Colon (tissue), 2 donors: ENCODE results near the gene MCF2L.

Experiments
- FAIRE-seq: peaks from 2 replicates; lab custom pipeline; 2012; peaks lifted over from hg19 to GRCh38; lab: Jason Lieb, UNC
- donor health status: control.
- donor health status: control.

The MCF2L gene

GRCh38 chr13:113114511-113115362, 145.7 kb downstream of the MCF2L start:
- no peak for FAIRE-seq

GRCh38 chr13:113115363-113116205, 146.6 kb downstream of the MCF2L start:
- FAIRE-seq, result no peak

- FAIRE-seq, result no peak
Measured at GRCh38 chr13:113116206-113116800, 147.3 kb downstream of the MCF2L start.

DNA sequence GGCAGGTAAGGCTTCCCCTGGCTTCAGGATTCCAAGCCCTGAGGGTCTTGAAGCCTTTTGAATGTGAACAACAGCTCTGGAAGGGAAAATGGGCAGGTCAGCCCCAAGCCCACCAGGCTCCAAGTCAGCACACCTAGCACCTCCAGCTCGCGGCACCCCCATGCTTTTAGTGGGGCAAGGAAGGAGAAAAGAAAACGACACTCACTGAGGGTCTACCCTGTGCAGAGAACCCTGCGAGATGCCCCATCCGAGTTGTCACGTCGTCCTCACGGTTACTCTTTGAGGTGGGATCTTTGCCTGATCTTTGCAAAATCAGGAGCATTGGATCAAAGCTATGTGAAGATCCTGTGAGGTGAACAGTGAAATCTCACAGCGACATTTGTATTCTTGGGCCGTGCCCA, 147.9 kb downstream of the MCF2L start:
- FAIRE-seq, result no peak

- FAIRE-seq, result no peak
Measured at GRCh38 chr13:113117335-113117872, 148.4 kb downstream of the MCF2L start.

- FAIRE-seq, result no peak
Measured at GRCh38 chr13:113117911-113118260, 148.9 kb downstream of the MCF2L start.

- no peak for FAIRE-seq
Measured at GRCh38 chr13:113118261-113119021, 149.4 kb downstream of the MCF2L start.

DNA sequence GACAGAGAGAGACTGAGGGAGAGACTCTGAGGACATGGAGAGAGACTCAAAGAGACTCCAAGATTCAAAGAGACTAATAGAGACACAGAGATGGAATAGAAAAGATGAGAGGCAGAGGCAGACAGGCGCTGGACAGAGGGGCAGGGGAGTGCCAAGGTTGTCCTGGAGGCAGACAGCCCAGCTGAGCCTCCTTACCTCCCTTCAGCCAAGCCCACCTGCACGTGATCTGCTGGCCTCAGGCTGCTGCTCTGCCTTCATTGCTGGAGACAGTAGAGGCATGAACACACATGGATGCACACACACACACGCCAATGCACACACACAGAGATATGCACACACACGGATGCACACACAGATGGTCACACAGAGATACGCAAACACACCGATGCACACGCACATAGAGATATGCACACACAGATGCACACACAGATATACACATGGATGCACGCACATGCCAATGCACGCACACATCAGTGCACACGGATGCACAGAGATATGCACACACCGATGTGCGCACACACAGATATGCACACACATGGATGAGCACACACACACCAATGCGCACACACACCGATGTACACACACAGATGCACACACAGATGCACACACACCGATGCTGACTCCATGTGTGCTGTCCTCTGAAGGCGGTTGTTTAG, 150.3 kb downstream of the MCF2L start:
- no peak for FAIRE-seq

GRCh38 chr13:113119822-113120189, 150.8 kb downstream of the MCF2L start:
- no peak for FAIRE-seq

DNA sequence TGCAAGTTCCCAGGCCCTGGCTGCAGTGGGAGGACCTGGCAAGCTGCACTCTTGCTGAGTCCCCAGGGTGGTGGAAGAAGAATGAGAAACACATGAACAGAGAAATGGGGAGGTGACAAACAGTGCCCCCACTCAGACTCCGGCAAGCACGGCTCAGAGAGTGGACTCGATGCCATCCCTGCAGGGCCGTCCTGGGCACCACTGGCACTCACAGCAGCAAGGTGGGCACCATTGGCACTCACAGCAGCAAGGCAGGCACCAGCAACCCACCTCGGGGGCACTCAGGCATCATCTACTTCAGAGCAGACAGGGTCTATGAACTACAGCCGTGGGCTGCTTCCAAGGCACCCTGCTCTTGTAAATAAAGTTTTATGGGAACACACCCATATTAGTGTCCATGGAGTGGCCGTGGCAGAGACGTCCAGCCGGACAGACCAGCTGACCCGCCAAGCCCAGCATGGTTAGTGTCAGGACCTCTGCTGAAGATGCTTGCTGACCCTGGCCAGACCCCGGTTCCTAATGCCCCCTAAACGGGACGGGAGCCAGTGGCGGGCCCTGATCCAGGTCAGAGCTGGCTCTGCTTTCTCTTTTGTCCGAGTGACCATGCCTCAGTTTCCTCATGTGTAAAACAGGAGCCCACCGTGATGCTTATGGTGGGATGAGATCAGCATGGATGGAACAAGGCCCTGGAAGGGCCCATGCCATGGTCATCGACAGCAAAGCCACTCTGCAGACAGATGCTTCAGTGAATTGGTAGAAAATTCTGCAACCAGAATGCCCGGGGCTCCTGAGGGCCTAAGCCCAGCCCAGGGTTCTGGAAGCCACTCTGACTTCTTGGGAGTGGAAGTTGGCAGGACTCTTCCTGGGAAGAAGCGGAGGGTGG, 151.5 kb downstream of the MCF2L start:
- no peak for FAIRE-seq

DNA sequence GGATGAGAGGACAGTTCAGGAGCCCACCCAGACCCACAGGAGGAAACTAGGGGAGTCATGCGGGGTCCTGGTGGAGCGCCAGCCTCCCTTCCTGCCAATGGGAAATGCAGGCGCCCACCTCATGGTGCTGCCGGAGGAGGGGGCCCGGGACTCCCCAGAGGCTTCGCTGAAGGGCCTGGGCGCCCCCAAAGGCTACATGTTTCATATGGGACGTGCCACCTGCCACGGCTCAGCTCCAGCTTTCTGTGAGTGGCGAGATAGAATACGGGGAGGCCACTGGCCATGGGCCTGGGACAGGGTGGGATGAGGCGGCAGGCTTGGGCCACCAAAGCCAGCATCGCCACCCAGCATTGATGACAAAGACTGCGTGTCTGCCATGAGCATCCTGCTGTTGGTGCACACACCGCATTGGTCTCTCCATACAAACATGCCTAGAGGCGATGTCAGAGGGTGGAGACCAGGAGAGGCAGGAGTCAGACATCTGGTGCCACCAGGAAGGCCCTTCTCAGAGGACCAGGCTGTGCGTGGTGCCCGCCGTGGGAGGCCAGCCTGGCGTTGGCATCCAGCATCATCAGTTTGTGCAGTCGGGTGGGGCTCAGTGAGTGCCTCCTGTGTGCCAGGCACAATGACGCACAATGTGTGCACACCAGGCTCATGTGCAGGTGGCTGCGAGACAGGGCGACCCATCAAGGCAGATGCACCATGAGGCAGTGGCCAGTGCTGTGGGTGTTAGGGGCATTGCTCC, 152.3 kb downstream of the MCF2L start:
- no peak for FAIRE-seq

DNA sequence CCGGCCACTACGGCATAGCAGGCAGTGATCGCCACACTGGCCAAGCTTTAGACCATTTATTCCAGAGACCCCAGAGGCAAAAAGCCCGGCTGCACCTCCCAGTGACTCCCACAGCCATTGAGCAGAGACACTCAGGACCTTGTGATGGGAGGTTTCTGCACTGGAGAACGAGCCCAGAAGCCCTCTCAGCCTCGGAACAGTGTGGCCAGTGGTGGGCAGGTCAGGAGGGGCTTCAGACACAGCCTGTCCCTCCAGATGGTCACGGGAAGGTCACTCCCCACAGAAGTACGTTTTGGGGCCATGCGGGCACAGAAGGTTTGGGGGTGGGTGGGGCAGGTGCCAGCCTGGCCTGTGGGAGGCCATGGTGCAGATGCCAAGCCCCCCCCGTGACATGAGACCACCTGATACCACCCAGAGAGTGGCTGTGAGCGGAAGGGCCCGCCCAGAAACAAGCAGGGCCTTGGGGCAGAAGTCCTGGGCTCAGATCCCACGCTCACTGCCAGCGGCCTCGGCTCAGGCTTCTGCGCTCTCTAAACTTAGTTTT, 153.0 kb downstream of the MCF2L start:
- FAIRE-seq, result no peak

DNA sequence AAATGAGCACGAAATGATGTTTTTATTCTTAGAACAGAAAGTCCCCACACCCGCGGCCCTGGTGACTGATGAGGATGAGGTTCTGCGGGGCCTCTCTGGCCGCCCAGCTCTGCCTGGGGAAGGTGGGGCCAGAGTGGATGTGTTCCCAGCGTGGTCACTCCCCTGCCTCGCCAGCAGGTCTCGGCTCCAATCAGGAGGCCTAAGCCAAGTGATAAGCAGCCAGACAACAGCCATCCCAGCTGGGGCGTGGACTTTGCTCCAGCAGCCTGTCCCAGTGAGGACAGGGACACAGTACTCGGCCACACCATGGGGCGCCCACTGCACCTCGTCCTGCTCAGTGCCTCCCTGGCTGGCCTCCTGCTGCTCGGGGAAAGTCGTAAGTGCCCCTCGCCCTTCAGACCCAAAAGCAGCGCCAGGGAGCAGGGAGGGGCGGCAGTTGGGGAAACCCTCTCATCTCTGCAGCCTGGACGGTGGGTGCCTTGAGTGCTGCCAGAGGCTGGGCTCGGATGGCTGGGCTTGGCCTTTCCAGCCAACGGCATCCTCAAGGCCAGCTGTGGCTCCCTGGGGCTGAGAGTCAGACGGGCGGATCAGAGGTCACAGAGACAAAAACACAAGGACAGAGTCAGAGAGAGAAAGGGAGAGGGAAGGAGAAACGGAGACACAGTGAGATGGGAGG, 153.7 kb downstream of the MCF2L start, which contains the start of gene F10:
Gene F10, plus strand, starts transcription at position 250 of the 676 bp plus-strand sequence. Its CDS starts 57 bp downstream, at position 307.
- no peak for FAIRE-seq

DNA sequence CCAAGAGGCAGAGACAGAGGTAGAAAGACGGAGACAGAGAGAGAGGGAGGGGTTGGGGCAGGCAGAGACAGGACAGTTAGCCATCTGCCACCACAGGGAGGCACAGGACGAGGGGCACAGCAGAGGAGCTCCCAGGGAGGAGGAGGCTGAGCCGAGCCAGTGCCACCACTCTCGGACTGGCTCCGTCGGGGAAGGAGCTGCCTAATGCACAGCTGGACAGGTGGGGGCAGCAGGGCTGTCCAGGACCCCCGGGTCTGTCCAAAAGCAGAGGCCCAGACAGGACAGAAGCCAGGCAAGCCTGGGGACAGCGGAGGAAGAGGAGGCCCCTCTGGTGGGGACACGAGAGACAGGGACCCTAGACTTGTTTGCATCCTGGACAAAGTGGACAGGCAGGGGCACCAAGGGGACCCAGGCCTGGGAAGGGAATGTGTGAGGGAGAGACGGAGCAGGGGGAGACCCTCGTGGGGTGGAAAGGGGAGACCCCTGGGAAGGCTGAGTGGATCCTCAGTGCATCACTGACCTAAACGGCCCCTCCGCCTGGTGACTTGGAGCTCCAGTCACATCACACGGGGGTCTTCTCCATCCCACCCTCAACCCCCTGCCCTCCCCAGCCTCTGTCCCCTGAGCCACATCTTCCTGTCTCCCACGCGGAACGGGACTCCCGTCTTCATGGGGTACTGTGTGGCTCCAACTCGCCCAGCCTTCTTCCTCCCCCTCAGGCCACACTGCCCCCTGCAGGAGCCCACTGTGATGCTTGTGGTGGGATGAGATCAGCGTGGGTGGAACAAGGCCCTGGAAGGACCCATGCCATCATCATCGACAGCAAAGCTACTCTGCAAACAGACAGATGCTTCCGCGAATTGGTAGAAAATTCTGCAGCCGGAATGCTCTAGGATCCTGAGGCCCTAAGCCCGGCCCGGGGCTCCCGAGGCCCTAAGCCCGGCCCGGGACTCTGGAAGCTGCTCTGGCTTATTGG, 154.5 kb downstream of the MCF2L start:
- no peak for FAIRE-seq

- FAIRE-seq, result no peak
Measured at GRCh38 chr13:113124211-113124970, 155.4 kb downstream of the MCF2L start.

- no peak for FAIRE-seq
Measured at GRCh38 chr13:113125506-113126264, 156.7 kb downstream of the MCF2L start.
